WTC11 (cell line): ENCODE measurements around the gene SHD. TPM values are rescaled to one million over a fixed set of nuclear protein-coding genes. Genes with fewer than 3 reads are reported as not detected.
A peak's percentile ranks its signal among the peaks of the same experiment; 100 is the strongest.

Source experiments
- ATAC-seq: fragments of 200-7000 bp; cut with Tn5 transposase; 2 replicates; pipeline ENCODE4 v1.10.0; 2021; ENCODE audit warnings: mild to moderate bottlenecking, moderate library complexity
- CTCF ChIA-PET: fragments of 300-600 bp; sonication (Branson Sonifier 250); formaldehyde crosslinking; loops from one replicate; lab custom pipeline; 2021; ENCODE audit warnings: antibody characterized with exemption; lab: Charles Lee
- POLR2A ChIA-PET: fragments of 350-600 bp; sonication (Branson Sonifier 250); formaldehyde crosslinking; loops from one replicate; lab custom pipeline; 2021; ENCODE audit warnings: antibody characterized with exemption; lab: Charles Lee
- DNase-seq: peaks from one replicate; pipeline ENCODE4 v3.0.0; 2021; ENCODE audit warnings: low spot score
- H3K27ac Mint-ChIP-seq: 2 replicates; pipeline ENCODE4 v1.8.0; 2021; ENCODE audit warnings: mixed read lengths
- H3K27me3 Mint-ChIP-seq: 2 replicates; pipeline ENCODE4 v1.8.0; 2021; ENCODE audit warnings: low read depth, mild to moderate bottlenecking, moderate library complexity, mixed read lengths
- H3K36me3 Mint-ChIP-seq: 2 replicates; pipeline ENCODE4 v1.8.0; 2021; ENCODE audit warnings: mixed read lengths
- H3K4me1 Mint-ChIP-seq: 2 replicates; pipeline ENCODE4 v1.8.0; 2022; ENCODE audit warnings: mixed read lengths
- H3K4me3 Mint-ChIP-seq: 2 replicates; pipeline ENCODE4 v1.8.0; 2021; ENCODE audit warnings: mild to moderate bottlenecking, moderate library complexity, mixed read lengths
- H3K9me3 Mint-ChIP-seq: 2 replicates; pipeline ENCODE4 v1.8.0; 2021; ENCODE audit warnings: mixed read lengths
- ATF6 ChIP-seq: sonication (generic); formaldehyde crosslinking; IDR thresholded peaks from 2 replicates; pipeline ENCODE4 v1.8.1; 2023; ENCODE audit warnings: mild to moderate bottlenecking, missing genetic modification reagents
- CREM ChIP-seq: sonication (generic); formaldehyde crosslinking; IDR thresholded peaks from 2 replicates; pipeline ENCODE4 v1.8.1; 2022; ENCODE audit warnings: mild to moderate bottlenecking, missing genetic modification reagents, moderate library complexity
- CTCF ChIP-seq: fragments of 200-600 bp; IDR thresholded peaks from 2 replicates; pipeline ENCODE4 v1.8.0; 2022; ENCODE audit warnings: antibody characterized with exemption
- GABPB1 ChIP-seq: sonication (generic); formaldehyde crosslinking; IDR thresholded peaks from 2 replicates; pipeline ENCODE4 v1.8.1; 2023; ENCODE audit warnings: mild to moderate bottlenecking, missing genetic modification reagents
- GTF2I ChIP-seq: fragments of 250-450 bp; sonication (Bioruptor Pico); conservative IDR thresholded peaks from 2 replicates; pipeline ENCODE4 v1.4.0; 2021; ENCODE audit warnings: mild to moderate bottlenecking
- HMGXB4 ChIP-seq: sonication (generic); formaldehyde crosslinking; IDR thresholded peaks from 2 replicates; pipeline ENCODE4 v1.8.1; 2023; ENCODE audit warnings: mild to moderate bottlenecking, moderate library complexity, missing genetic modification reagents
- NFE2L1 ChIP-seq: sonication (generic); formaldehyde crosslinking; IDR thresholded peaks from 2 replicates; pipeline ENCODE4 v1.8.1; 2023; ENCODE audit warnings: missing genetic modification reagents
- OVOL2 ChIP-seq: fragments of 250-450 bp; sonication (Bioruptor Pico); IDR thresholded peaks from 2 replicates; pipeline ENCODE4 v1.9.0; 2021; ENCODE audit warnings: mild to moderate bottlenecking, borderline replicate concordance
- RELA ChIP-seq: sonication (generic); formaldehyde crosslinking; IDR thresholded peaks from 2 replicates; pipeline ENCODE4 v1.8.1; 2022; ENCODE audit warnings: missing genetic modification reagents, mild to moderate bottlenecking, borderline replicate concordance
- SMAD3 ChIP-seq: sonication (generic); formaldehyde crosslinking; IDR thresholded peaks from 2 replicates; pipeline ENCODE4 v1.8.0; 2022; ENCODE audit warnings: missing genetic modification reagents, mild to moderate bottlenecking, borderline replicate concordance
- ZBTB43 ChIP-seq: sonication (generic); formaldehyde crosslinking; IDR thresholded peaks from 2 replicates; pipeline ENCODE4 v1.8.1; 2023; ENCODE audit warnings: mild to moderate bottlenecking, missing genetic modification reagents
- ZNF121 ChIP-seq: sonication (generic); formaldehyde crosslinking; IDR thresholded peaks from 2 replicates; pipeline ENCODE4 v1.8.0; 2023; ENCODE audit warnings: missing genetic modification reagents
- ZNF232 ChIP-seq: sonication (generic); formaldehyde crosslinking; IDR thresholded peaks from 2 replicates; pipeline ENCODE4 v1.8.0; 2022; ENCODE audit warnings: mild to moderate bottlenecking, missing genetic modification reagents
- ZNF396 ChIP-seq: fragments of 250-450 bp; sonication (Bioruptor Pico); IDR thresholded peaks from 2 replicates; pipeline ENCODE4 v1.8.0; 2021; ENCODE audit warnings: mild to moderate bottlenecking, moderate library complexity, borderline replicate concordance
- total RNA-seq: library from RNA; stranded (reverse); gene quantifications from 3 replicates; pipeline ENCODE4 v1.2.3, GENCODE V29; 2021
- TF ChIP-seq, protein P1 (sequence below): sonication (generic); formaldehyde crosslinking; IDR thresholded peaks from 2 replicates; pipeline ENCODE4 v1.8.0; 2022; ENCODE audit warnings: mild to moderate bottlenecking, missing genetic modification reagents
- TF ChIP-seq, protein P2 (sequence below): sonication (generic); formaldehyde crosslinking; IDR thresholded peaks from 2 replicates; pipeline ENCODE4 v1.8.0; 2022; ENCODE audit warnings: mild to moderate bottlenecking, missing genetic modification reagents

Gene SHD
- total RNA-seq, 1 experiment from 2014 or later: 3.4 TPM

DNA sequence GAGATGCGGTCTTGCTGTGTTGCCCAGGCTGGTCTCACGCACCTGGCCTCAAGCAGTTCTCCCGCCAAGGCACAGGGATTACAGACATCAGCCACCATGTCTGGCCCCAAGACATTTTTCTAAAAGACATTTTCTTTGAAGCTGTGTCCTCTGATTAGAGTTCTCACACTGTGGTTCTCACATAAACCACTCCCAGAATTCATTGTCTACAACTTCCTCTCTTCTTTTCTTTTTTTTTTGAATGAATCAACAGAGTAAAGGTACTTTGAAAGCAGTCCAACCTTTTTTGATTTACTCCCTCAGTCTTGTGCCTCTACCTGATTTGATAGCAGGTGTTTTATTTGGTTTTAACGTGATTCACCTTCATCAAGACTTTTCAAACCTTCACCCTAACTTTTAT lies 14.3 kb upstream of the SHD start:
- TF ChIP-seq CTCF (no peak), SMAD3 (CRISPR knock-in tag) (no peak), RELA (CRISPR knock-in tag) (no peak), ZNF232 (CRISPR knock-in tag) (no peak)
- TF ChIP-seq, all 79 proteins: peak for 0
- ATAC-seq: no peak
- peaks cover 20% of the 10 kb centered on the region for H3K36me3 Mint-ChIP-seq
- POLR2A ChIA-PET: no interaction called here
- no peak for DNase-seq
- H3K4me3 Mint-ChIP-seq: no peak overlapping the region
- H3K9me3 Mint-ChIP-seq: no peaks in the 10 kb centered on the region
- H3K4me1 Mint-ChIP-seq: no peaks in the 10 kb centered on the region; the same call in 1 of the 2 replicates
- no peaks in the 10 kb centered on the region for H3K27me3 Mint-ChIP-seq
- H3K27ac Mint-ChIP-seq: peak overlapping the region; percentile 16; the same call in 1 of the 2 replicates
- CTCF ChIA-PET: interaction anchor here (0.5 to 4.5 kb wide), 2 partner anchors 80 to 1604 kb away, joined by 4 to 111 read pairs; partner anchors contain the start of gene MPND

GRCh38 chr19:4266253-4267000 lies 12.6 kb upstream of the SHD start:
- no peak overlapping the region for H3K27ac Mint-ChIP-seq
- H3K36me3 Mint-ChIP-seq: peaks cover 14% of the 10 kb centered on the region
- DNase-seq (no peak), ATAC-seq (no peak)
- no peaks in the 10 kb centered on the region; the same call in 1 of the 2 replicates for H3K4me1 Mint-ChIP-seq
- H3K27me3 Mint-ChIP-seq: no peaks in the 10 kb centered on the region
- H3K4me3 Mint-ChIP-seq: no peak overlapping the region
- ChIA-PET POLR2A (interaction anchor here (0.7 to 1.7 kb wide), 5 partner anchors 47 to 96 kb away, joined by 3 to 16 read pairs (median 5); partner anchors contain the start of gene MPND), CTCF (interaction anchor here (0.6 to 4.5 kb wide), 70 partner anchors 10 to 413 kb away, joined by 3 to 187 read pairs (median 8); partner anchors contain the start of genes CHAF1A, EBI3, FSD1 and HDGFL2)
- TF ChIP-seq NFE2L1: no peak
- no peak for TF ChIP-seq RELA (CRISPR knock-in tag)
- TF ChIP-seq ZNF121 (CRISPR knock-in tag): peak; percentile 59; the same call in 1 of the 2 replicates
- no peak for TF ChIP-seq OVOL2
- no peaks in the 10 kb centered on the region for H3K9me3 Mint-ChIP-seq

DNA sequence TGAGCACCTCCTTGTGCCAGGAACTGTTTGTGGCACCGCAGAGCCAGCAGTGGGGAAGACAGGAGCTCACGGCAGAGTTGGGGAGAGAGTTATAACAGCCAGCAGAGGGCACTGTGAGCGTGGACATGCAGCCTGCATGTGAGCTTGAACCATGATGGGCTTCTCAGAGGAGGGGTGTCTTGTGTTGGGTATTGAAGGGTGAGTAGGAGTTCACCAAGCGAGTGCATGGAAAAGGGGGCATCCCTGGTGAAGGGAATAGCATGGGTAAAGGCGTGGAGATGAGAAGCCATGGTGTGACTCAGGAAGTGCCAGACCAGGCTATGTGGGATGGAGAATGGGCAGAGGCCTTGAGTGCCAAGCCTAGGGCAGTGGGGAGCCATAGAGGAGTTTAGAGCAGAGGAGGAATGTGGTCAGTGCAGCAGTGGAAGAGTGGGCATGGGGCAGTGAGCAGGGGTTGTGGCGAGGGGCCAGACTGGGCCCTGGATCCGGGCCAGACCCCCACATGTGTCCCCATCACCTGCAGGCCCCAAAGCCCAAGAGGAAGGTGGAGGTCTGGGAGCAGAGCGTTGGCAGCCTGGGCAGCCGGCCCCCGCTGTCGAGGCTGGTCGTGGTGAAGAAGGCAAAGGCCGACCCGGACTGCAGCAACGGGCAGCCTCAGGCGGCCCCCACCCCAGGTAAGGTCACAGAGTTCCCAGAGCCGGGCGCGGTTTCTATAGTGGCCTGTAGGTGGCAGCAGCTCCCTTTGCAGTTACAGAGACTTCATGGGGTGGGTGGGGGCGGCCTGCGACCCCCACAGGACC lies 11.8 kb upstream of the SHD start:
- no peak overlapping the region for H3K4me3 Mint-ChIP-seq
- H3K27me3 Mint-ChIP-seq: no peaks in the 10 kb centered on the region
- DNase-seq: peak; percentile 88
- 0 out of 2 replicates have a peak overlapping the region, but pooled peaks have one; percentile 5 for H3K27ac Mint-ChIP-seq
- no peaks in the 10 kb centered on the region for H3K9me3 Mint-ChIP-seq
- peak; percentile 93 for ATAC-seq
- ChIA-PET POLR2A (interaction anchor here (0.6 to 1.7 kb wide), 9 partner anchors 46 to 1008 kb away, joined by 3 to 16 read pairs (median 5); partner anchors contain the start of gene MPND), CTCF (interaction anchor here (0.6 to 4.5 kb wide), 81 partner anchors 11 to 1152 kb away, joined by 3 to 187 read pairs (median 6); partner anchors contain the start of genes CHAF1A, EBI3, FSD1 and HDGFL2)
- H3K4me1 Mint-ChIP-seq: no peaks in the 10 kb centered on the region; the same call in 1 of the 2 replicates
- H3K36me3 Mint-ChIP-seq: peaks cover 17% of the 10 kb centered on the region
- TF ChIP-seq ZBTB43: no peak
- TF ChIP-seq, protein P1, sequence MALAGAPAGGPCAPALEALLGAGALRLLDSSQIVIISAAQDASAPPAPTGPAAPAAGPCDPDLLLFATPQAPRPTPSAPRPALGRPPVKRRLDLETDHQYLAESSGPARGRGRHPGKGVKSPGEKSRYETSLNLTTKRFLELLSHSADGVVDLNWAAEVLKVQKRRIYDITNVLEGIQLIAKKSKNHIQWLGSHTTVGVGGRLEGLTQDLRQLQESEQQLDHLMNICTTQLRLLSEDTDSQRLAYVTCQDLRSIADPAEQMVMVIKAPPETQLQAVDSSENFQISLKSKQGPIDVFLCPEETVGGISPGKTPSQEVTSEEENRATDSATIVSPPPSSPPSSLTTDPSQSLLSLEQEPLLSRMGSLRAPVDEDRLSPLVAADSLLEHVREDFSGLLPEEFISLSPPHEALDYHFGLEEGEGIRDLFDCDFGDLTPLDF: no peak
- peak; percentile 51; the same call in 1 of the 2 replicates for TF ChIP-seq HMGXB4 (CRISPR knock-in tag)
- TF ChIP-seq, protein P2, sequence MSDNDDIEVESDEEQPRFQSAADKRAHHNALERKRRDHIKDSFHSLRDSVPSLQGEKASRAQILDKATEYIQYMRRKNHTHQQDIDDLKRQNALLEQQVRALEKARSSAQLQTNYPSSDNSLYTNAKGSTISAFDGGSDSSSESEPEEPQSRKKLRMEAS (CRISPR knock-in tag): 0 out of 2 replicates have a peak, but pooled peaks have one; percentile 39
- TF ChIP-seq ZNF232 (CRISPR knock-in tag): no peak
- TF ChIP-seq ATF6 (CRISPR knock-in tag): no peak
- no peak for TF ChIP-seq OVOL2
- TF ChIP-seq GTF2I (CRISPR knock-in tag): 0 out of 2 replicates have a peak, but pooled peaks have one; percentile 41
- peak; percentile 86 for TF ChIP-seq CTCF
- TF ChIP-seq CREM (CRISPR knock-in tag): no peak
- TF ChIP-seq ZNF396 (CRISPR knock-in tag): no peak
- no peak for TF ChIP-seq GABPB1 (CRISPR knock-in tag)
